Bronchial epithelial cell (primary cell): ENCODE measurements around the gene CTSE. TPM values are rescaled to one million over a fixed set of nuclear protein-coding genes. Genes with fewer than 3 reads are reported as not detected.
"Not testable (repeated sequence)": the region's sequence is repeated elsewhere in the genome, so short reads cannot be mapped to it uniquely, and the experiment has no call there.

Source experiments
- DNase-seq: peaks from one replicate; pipeline ENCODE4 v3.0.0-alpha.2; 2010; ENCODE audit warnings: low read depth
- FAIRE-seq: peaks from 2 replicates; lab custom pipeline; 2011; peaks lifted over from hg19 to GRCh38; lab: Jason Lieb, UNC
- H3K27me3 ChIP-seq: 2 replicates; pipeline ENCODE4 v1.5.1; 2011; ENCODE audit warnings: low read length; ENCODE audit not compliant: control insufficient read depth, insufficient read depth
- H3K36me3 ChIP-seq: 2 replicates; pipeline ENCODE4 v1.5.1; 2011; ENCODE audit warnings: low read length; ENCODE audit not compliant: control insufficient read depth, insufficient read depth
- H3K4me3 ChIP-seq: 2 replicates; pipeline ENCODE4 v1.5.1; 2011; ENCODE audit warnings: mild to moderate bottlenecking, low read depth, low read length, control low read depth
- total RNA-seq: library from RNA; depleted of rRNA; stranded (reverse); fragments of >200 nt; gene quantifications from 2 replicates; pipeline ENCODE4 v1.2.1, GENCODE V29; 2014
- TF ChIP-seq, protein P1 (sequence below): IDR thresholded peaks from 2 replicates; pipeline ENCODE4 v1.5.1; 2011; ENCODE audit warnings: mild to moderate bottlenecking, moderate library complexity, low read length, control low read depth, inconsistent platforms; ENCODE audit not compliant: insufficient read depth, severe bottlenecking

The CTSE gene
- total RNA-seq, 1 donor from 2014 or later = not detected

- TF ChIP-seq, protein P1, sequence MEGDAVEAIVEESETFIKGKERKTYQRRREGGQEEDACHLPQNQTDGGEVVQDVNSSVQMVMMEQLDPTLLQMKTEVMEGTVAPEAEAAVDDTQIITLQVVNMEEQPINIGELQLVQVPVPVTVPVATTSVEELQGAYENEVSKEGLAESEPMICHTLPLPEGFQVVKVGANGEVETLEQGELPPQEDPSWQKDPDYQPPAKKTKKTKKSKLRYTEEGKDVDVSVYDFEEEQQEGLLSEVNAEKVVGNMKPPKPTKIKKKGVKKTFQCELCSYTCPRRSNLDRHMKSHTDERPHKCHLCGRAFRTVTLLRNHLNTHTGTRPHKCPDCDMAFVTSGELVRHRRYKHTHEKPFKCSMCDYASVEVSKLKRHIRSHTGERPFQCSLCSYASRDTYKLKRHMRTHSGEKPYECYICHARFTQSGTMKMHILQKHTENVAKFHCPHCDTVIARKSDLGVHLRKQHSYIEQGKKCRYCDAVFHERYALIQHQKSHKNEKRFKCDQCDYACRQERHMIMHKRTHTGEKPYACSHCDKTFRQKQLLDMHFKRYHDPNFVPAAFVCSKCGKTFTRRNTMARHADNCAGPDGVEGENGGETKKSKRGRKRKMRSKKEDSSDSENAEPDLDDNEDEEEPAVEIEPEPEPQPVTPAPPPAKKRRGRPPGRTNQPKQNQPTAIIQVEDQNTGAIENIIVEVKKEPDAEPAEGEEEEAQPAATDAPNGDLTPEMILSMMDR = no peak
- Histone ChIP-seq H3K36me3 (peaks cover 8% of the 10 kb centered on the region), H3K27me3 (no peaks in the 10 kb centered on the region), H3K4me3 (no peak overlapping the region)
- FAIRE-seq (no peak), DNase-seq (peak; percentile 31)
Measured at GRCh38 chr1:206000641-206001339, 22.9 kb downstream of the CTSE start.

- H3K36me3 ChIP-seq = peaks cover 15% of the 10 kb centered on the region
- TF ChIP-seq, protein P1 = no peak
- DNase-seq = no peak
- FAIRE-seq = no peak
- no peak overlapping the region for H3K4me3 ChIP-seq
- no peaks in the 10 kb centered on the region for H3K27me3 ChIP-seq
Measured at GRCh38 chr1:205998457-205999241, 25.0 kb downstream of the CTSE start.

GRCh38 chr1:205996641-205997040 is 27.1 kb downstream of the CTSE start:
- not testable (repeated sequence) for DNase-seq, H3K27me3 ChIP-seq, H3K4me3 ChIP-seq, FAIRE-seq
- peaks cover 30% of the 10 kb centered on the region for H3K36me3 ChIP-seq

DNA sequence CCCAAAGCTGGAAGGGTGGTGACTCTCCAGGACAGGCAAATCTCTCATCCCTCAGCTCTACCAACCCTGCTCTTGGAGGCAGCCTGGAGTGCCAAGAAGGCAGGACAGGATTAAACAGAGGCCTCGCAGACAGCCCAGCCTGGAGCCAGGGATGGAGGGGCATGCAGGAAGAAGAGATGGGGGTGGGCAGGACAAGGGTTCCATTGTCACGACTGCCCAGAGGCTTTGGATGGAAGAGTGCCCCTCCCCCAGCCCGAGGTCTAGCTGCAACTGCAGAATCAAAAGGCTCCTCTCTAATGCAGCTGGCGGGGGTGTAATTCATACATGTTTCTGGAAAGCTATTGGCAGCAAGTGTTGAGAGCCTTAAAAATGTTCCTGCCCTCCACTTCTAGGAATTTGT is 29.3 kb downstream of the CTSE start:
- peaks cover 36% of the 10 kb centered on the region for H3K36me3 ChIP-seq
- H3K27me3 ChIP-seq = no peaks in the 10 kb centered on the region
- no peak for DNase-seq
- TF ChIP-seq, protein P1 = no peak
- H3K4me3 ChIP-seq = no peak overlapping the region
- FAIRE-seq = no peak

GRCh38 chr1:205993068-205993467 is 30.6 kb downstream of the CTSE start:
- no peak overlapping the region for H3K4me3 ChIP-seq
- no peak for FAIRE-seq
- no peaks in the 10 kb centered on the region for H3K27me3 ChIP-seq
- DNase-seq = no peak
- H3K36me3 ChIP-seq = peaks cover 40% of the 10 kb centered on the region
- TF ChIP-seq, protein P1 = no peak

DNA sequence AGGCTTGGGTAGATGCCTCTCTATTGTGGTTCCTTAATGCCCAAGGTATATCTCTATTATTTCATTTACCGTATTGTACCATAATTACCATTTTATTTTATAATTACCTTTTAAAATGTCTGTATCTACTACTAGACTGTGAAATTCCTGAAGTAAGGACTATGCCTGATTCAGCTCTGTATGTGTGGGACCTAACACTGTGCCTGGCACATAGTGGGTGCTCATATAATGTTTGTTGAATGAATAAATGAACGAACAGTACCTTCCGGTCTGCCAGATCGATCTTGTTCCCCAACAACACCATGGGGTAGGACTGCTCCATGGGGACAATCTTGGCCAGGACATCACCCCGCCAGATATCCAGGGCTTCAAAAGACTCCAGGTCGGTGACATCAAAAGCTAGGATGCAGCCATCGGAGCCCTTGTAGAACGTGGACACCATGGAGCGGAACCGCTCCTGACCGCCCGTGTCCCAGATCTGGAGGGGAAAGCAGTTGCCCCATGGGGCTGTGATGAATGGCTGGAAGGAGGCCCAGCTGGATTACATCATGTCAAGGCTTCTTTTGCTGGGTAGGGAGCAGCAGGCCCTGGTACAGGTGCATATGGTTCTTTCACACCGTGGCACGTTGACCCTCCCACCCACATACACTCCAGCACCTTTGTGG is 31.3 kb downstream of the CTSE start:
- FAIRE-seq (no peak), DNase-seq (no peak)
- Histone ChIP-seq H3K4me3 (no peak overlapping the region), H3K36me3 (peaks cover 39% of the 10 kb centered on the region), H3K27me3 (no peaks in the 10 kb centered on the region)
- TF ChIP-seq, protein P1 = no peak
